ENCODE results near the gene TPRG1L. TPM values are rescaled to one million over a fixed set of nuclear protein-coding genes. Genes with fewer than 3 reads are reported as not detected.

TPRG1L gene
- total and polyA plus RNA-seq, 10 of the 15 experiments (the other 5 are each of a cell fraction or from before 2014, with no cell fraction given), result 1.5 to 16.5 (median 8.0) TPM

- peak; percentile 76; the same call in 1 of the 2 replicates for TF ChIP-seq BMI1 (IDR thresholded peaks at IDR 0.05; ENCODE audit: borderline replicate concordance)
- TF ChIP-seq NRF1 (conservative IDR thresholded peaks at IDR 0.05; ENCODE audit: low read depth, low read length), result no peak
- TF ChIP-seq ZSCAN29 (IDR thresholded peaks at IDR 0.05), result peak; percentile 23; the same call in 1 of the 2 replicates
- no peak for TF ChIP-seq POLR2AphosphoS2 (IDR thresholded peaks at IDR 0.05; ENCODE audit: low read depth, low read length)
- TF ChIP-seq ZBTB11 (CRISPR knock-in tag; IDR thresholded peaks at IDR 0.05), result no peak
- TF ChIP-seq, protein P1, sequence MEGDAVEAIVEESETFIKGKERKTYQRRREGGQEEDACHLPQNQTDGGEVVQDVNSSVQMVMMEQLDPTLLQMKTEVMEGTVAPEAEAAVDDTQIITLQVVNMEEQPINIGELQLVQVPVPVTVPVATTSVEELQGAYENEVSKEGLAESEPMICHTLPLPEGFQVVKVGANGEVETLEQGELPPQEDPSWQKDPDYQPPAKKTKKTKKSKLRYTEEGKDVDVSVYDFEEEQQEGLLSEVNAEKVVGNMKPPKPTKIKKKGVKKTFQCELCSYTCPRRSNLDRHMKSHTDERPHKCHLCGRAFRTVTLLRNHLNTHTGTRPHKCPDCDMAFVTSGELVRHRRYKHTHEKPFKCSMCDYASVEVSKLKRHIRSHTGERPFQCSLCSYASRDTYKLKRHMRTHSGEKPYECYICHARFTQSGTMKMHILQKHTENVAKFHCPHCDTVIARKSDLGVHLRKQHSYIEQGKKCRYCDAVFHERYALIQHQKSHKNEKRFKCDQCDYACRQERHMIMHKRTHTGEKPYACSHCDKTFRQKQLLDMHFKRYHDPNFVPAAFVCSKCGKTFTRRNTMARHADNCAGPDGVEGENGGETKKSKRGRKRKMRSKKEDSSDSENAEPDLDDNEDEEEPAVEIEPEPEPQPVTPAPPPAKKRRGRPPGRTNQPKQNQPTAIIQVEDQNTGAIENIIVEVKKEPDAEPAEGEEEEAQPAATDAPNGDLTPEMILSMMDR (IDR thresholded peaks at IDR 0.05 in 2 of 3, conservative IDR thresholded peaks at IDR 0.05 in 1 of 3; ENCODE audit: control insufficient read depth in 2 of 3, extremely low read depth in 1 of 3, insufficient read depth in 1 of 3, low read depth in 3 of 3, low read length in 3 of 3), result peak; percentile 43 to 58 (median 52)
- TF ChIP-seq FOXM1 (IDR thresholded peaks at IDR 0.05; ENCODE audit: low read depth, low read length), result no peak
- 0 out of 2 replicates have a peak, but pooled peaks have one; percentile 47 for TF ChIP-seq ELK1 (IDR thresholded peaks at IDR 0.05; ENCODE audit: low read depth, low read length)
- peak; percentile 76 for TF ChIP-seq POLR2AphosphoS5 (IDR thresholded peaks at IDR 0.05; ENCODE audit: low read length)
- peak in 1 of 2 experiments; percentile 78; a peak in 2 of 4 replicates for TF ChIP-seq SRF (IDR thresholded peaks at IDR 0.05; ENCODE audit: low read depth in 2 of 2, low read length in 2 of 2)
- TF ChIP-seq NFIC (IDR thresholded peaks at IDR 0.05; ENCODE audit: low read depth, low read length), result no peak
- TF ChIP-seq, protein P2, sequence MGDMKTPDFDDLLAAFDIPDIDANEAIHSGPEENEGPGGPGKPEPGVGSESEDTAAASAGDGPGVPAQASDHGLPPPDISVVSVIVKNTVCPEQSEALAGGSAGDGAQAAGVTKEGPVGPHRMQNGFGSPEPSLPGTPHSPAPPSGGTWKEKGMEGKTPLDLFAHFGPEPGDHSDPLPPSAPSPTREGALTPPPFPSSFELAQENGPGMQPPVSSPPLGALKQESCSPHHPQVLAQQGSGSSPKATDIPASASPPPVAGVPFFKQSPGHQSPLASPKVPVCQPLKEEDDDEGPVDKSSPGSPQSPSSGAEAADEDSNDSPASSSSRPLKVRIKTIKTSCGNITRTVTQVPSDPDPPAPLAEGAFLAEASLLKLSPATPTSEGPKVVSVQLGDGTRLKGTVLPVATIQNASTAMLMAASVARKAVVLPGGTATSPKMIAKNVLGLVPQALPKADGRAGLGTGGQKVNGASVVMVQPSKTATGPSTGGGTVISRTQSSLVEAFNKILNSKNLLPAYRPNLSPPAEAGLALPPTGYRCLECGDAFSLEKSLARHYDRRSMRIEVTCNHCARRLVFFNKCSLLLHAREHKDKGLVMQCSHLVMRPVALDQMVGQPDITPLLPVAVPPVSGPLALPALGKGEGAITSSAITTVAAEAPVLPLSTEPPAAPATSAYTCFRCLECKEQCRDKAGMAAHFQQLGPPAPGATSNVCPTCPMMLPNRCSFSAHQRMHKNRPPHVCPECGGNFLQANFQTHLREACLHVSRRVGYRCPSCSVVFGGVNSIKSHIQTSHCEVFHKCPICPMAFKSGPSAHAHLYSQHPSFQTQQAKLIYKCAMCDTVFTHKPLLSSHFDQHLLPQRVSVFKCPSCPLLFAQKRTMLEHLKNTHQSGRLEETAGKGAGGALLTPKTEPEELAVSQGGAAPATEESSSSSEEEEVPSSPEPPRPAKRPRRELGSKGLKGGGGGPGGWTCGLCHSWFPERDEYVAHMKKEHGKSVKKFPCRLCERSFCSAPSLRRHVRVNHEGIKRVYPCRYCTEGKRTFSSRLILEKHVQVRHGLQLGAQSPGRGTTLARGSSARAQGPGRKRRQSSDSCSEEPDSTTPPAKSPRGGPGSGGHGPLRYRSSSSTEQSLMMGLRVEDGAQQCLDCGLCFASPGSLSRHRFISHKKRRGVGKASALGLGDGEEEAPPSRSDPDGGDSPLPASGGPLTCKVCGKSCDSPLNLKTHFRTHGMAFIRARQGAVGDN (IDR thresholded peaks at IDR 0.05), result peak; percentile 87
- no peak for TF ChIP-seq FOS (IDR thresholded peaks at IDR 0.05; ENCODE audit: borderline replicate concordance, extremely low read depth, insufficient read length)
- TF ChIP-seq POU2F2 (IDR thresholded peaks at IDR 0.05; ENCODE audit: borderline replicate concordance, low read depth, low read length), result peak; percentile 87
- no peak for TF ChIP-seq WRNIP1 (IDR thresholded peaks at IDR 0.05; ENCODE audit: borderline replicate concordance, low read depth, low read length)
- 0 out of 2 replicates have a peak, but pooled peaks have one; percentile 48 for TF ChIP-seq SREBF1 (IDR thresholded peaks at IDR 0.05; ENCODE audit: low read length)
- TF ChIP-seq SPI1 (IDR thresholded peaks at IDR 0.05; ENCODE audit: borderline replicate concordance, insufficient read depth, low read depth, low read length), result peak; percentile 83
- peak; percentile 99 for TF ChIP-seq EED (IDR thresholded peaks at IDR 0.05; ENCODE audit: low read depth)
Measured at GRCh38 chr1:3676581-3677470, 52.0 kb downstream of the TPRG1L start (continued).

All from GM12878 (cell line).